Natural killer cell (primary cell): Measurements from ENCODE around the gene DBN1. TPM values are rescaled to one million over a fixed set of nuclear protein-coding genes. Genes with fewer than 3 reads are reported as not detected.

Experiments used
- ATAC-seq, 3 donors: fragments of 150-1000 bp in 2 of 3; fragments of 200-7000 bp in 1 of 3; cut with Tn5 transposase; 1 replicate in 1 of 3; 2 replicates in 2 of 3; pipeline ENCODE4 v1.10.0; 2021; ENCODE audit warnings: mild to moderate bottlenecking in 2 of 3, moderate library complexity in 2 of 3
- DNase-seq, 2 donors: peaks; one replicate each; pipeline versions ENCODE4 v3.0.0 to v3.0.0-alpha.2; 2013 to 2021; ENCODE audit warnings: mixed read lengths in 1 of 2
- H3K27ac ChIP-seq: one replicate; pipeline ENCODE4 v1.5.1; 2013; ENCODE audit warnings: mild to moderate bottlenecking, low read length
- H3K27me3 ChIP-seq: one replicate; pipeline ENCODE4 v1.6.1; 2013; ENCODE audit warnings: low read length; ENCODE audit not compliant: control insufficient read depth, insufficient read depth
- H3K36me3 ChIP-seq: one replicate; pipeline ENCODE4 v1.6.1; 2013; ENCODE audit warnings: low read length; ENCODE audit not compliant: control insufficient read depth, insufficient read depth
- H3K4me1 ChIP-seq: one replicate; pipeline ENCODE4 v1.6.1; 2013; ENCODE audit warnings: low read length; ENCODE audit not compliant: control insufficient read depth, insufficient read depth
- H3K4me3 ChIP-seq: one replicate; pipeline ENCODE4 v1.5.1; 2013; ENCODE audit warnings: low read length
- H3K9me3 ChIP-seq: one replicate; pipeline ENCODE4 v1.6.1; 2013; ENCODE audit warnings: low read length; ENCODE audit not compliant: control insufficient read depth, insufficient read depth
- H3K27ac Mint-ChIP-seq, 2 donors: one replicate each; pipeline ENCODE4 v1.8.0; 2022; ENCODE audit warnings: mild to moderate bottlenecking in 2 of 2, mixed read lengths in 2 of 2, moderate library complexity in 1 of 2
- H3K27me3 Mint-ChIP-seq, 2 donors: one replicate each; pipeline ENCODE4 v1.8.0; 2022; ENCODE audit warnings: low read depth in 2 of 2, mixed read lengths in 2 of 2
- H3K36me3 Mint-ChIP-seq: one replicate; pipeline ENCODE4 v1.8.0; 2022; ENCODE audit warnings: mixed read lengths
- H3K4me1 Mint-ChIP-seq, 2 donors: one replicate each; pipeline ENCODE4 v1.8.0; 2022; ENCODE audit warnings: mixed read lengths in 2 of 2
- H3K4me3 Mint-ChIP-seq: one replicate; pipeline ENCODE4 v1.8.0; 2022; ENCODE audit warnings: mild to moderate bottlenecking, moderate library complexity, mixed read lengths
- H3K9me3 Mint-ChIP-seq, 2 donors: one replicate each; pipeline ENCODE4 v1.8.0; 2022; ENCODE audit warnings: mixed read lengths in 2 of 2
- WGBS: methylation state at CpG from one replicate; pipeline ENCODE4 v1.1.7; 2013; ENCODE audit warnings: missing lambda C conversion rate; ENCODE audit not compliant: insufficient coverage; 5-methylcytosine and 5-hydroxymethylcytosine counted together
- intact Hi-C: fragments of 100-400 bp; cut with micrococcal nuclease; formaldehyde crosslinking; loops from one replicate; pipeline ENCODE4 v1.14.2; 2022
- total RNA-seq, 4 donors: library from RNA; stranded (reverse); fragments of 120-200 nt in 1 of 4; gene quantifications; one replicate each; pipeline versions ENCODE4 v1.2.3 to v1.2.4, GENCODE V29; 2013 to 2022
- TF ChIP-seq, protein P1 (sequence below): fragments of 200-600 bp; IDR thresholded peaks from one replicate; pipeline ENCODE4 v1.8.0; 2022; ENCODE audit warnings: antibody characterized with exemption

Gene DBN1
- total RNA-seq, 3 donors from 2014 or later (not counting 1 experiment from before 2014, with no cell fraction given): 13.7 to 25.2 (median 15.0) TPM

DNA sequence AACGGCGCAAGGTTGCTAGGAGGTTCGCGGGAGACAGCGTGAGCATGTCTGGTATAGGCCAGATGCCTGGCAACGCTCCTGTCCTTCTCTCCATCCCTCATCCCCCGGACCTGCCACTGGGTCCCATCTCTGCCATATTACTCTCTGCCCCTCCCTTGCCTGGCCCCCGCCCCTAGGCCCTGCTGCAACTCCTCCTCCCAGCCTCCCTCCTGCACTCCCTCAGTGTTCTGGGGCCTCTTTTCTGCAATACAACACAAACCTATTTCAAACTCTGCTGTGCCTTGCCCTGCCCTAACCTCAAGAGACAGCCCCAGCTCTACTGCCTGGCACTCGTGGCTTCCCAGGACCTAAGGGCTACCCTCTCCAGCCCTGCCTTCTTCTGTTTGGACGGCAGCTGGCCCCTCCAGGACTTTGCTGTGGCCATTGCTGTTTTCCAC, 8.9 kb upstream of the DBN1 start:
- no peak overlapping the region for H3K27ac Mint-ChIP-seq
- WGBS: 93% methylated on average over 10 of the region's 10 CpGs

GRCh38 chr5:177479774-177480173, 6.3 kb upstream of the DBN1 start:
- H3K27me3 Mint-ChIP-seq: peaks cover 0 to 9% of the 10 kb centered on the region in 2 donors
- H3K36me3 Mint-ChIP-seq: no peaks in the 10 kb centered on the region
- peaks cover 2% of the 10 kb centered on the region for H3K27me3 ChIP-seq
- TF ChIP-seq, protein P1, sequence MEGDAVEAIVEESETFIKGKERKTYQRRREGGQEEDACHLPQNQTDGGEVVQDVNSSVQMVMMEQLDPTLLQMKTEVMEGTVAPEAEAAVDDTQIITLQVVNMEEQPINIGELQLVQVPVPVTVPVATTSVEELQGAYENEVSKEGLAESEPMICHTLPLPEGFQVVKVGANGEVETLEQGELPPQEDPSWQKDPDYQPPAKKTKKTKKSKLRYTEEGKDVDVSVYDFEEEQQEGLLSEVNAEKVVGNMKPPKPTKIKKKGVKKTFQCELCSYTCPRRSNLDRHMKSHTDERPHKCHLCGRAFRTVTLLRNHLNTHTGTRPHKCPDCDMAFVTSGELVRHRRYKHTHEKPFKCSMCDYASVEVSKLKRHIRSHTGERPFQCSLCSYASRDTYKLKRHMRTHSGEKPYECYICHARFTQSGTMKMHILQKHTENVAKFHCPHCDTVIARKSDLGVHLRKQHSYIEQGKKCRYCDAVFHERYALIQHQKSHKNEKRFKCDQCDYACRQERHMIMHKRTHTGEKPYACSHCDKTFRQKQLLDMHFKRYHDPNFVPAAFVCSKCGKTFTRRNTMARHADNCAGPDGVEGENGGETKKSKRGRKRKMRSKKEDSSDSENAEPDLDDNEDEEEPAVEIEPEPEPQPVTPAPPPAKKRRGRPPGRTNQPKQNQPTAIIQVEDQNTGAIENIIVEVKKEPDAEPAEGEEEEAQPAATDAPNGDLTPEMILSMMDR: no peak
- H3K9me3 Mint-ChIP-seq: no peaks in the 10 kb centered on the region
- intact Hi-C loops: no loop called here
- no peak overlapping the region for H3K4me3 ChIP-seq
- 77% methylated on average over 14 of the region's 14 CpGs for WGBS
- H3K9me3 ChIP-seq: no peaks in the 10 kb centered on the region
- no peaks in the 10 kb centered on the region for H3K36me3 ChIP-seq
- peaks cover 17 to 36% of the 10 kb centered on the region in 2 donors for H3K4me1 Mint-ChIP-seq
- peak overlapping the region; percentile 85 for H3K4me3 Mint-ChIP-seq
- ATAC-seq (no peak), DNase-seq (no peak)
- peak overlapping the region; percentile 83 to 92 for H3K27ac Mint-ChIP-seq
- H3K27ac ChIP-seq: peak overlapping the region; percentile 29
- H3K4me1 ChIP-seq: peaks cover 31% of the 10 kb centered on the region

More for the DNA sequence above, 8.9 kb upstream of the DBN1 start:
- TF ChIP-seq, protein P1: no peak
- peaks cover 17 to 22% of the 10 kb centered on the region in 2 donors for H3K4me1 Mint-ChIP-seq
- Histone ChIP-seq H3K9me3 (no peaks in the 10 kb centered on the region), H3K27ac (no peak overlapping the region), H3K27me3 (no peaks in the 10 kb centered on the region), H3K36me3 (no peaks in the 10 kb centered on the region), H3K4me1 (peaks cover 31% of the 10 kb centered on the region), H3K4me3 (no peak overlapping the region)
- peaks cover 0 to 4% of the 10 kb centered on the region in 2 donors for H3K27me3 Mint-ChIP-seq
- no peaks in the 10 kb centered on the region for H3K9me3 Mint-ChIP-seq
- H3K4me3 Mint-ChIP-seq: no peak overlapping the region
- intact Hi-C loops: no loop called here
- ATAC-seq (no peak), DNase-seq (no peak)
- no peaks in the 10 kb centered on the region for H3K36me3 Mint-ChIP-seq

- Histone ChIP-seq H3K27ac (peak overlapping the region; percentile 29), H3K4me3 (no peak overlapping the region), H3K36me3 (no peaks in the 10 kb centered on the region), H3K4me1 (peaks cover 32% of the 10 kb centered on the region), H3K9me3 (no peaks in the 10 kb centered on the region), H3K27me3 (peaks cover 6% of the 10 kb centered on the region)
- TF ChIP-seq, protein P1: no peak
- peaks cover 0 to 14% of the 10 kb centered on the region in 2 donors for H3K27me3 Mint-ChIP-seq
- peak overlapping the region; percentile 85 for H3K4me3 Mint-ChIP-seq
- ATAC-seq (peak; percentile 87 to 92 (median 87)), DNase-seq (peak; percentile 47 to 65)
- WGBS: 30% methylated on average over 18 of the region's 18 CpGs
- no peaks in the 10 kb centered on the region for H3K9me3 Mint-ChIP-seq
- peak overlapping the region; percentile 83 to 92 for H3K27ac Mint-ChIP-seq
- intact Hi-C loops: no loop called here
- H3K36me3 Mint-ChIP-seq: no peaks in the 10 kb centered on the region
- H3K4me1 Mint-ChIP-seq: peaks cover 17 to 44% of the 10 kb centered on the region in 2 donors
Observed at GRCh38 chr5:177478711-177479646, 5.5 kb upstream of the DBN1 start.
